H9 (cell line): ENCODE data around the gene SLC22A17. TPM values are rescaled to one million over a fixed set of nuclear protein-coding genes. Genes with fewer than 3 reads are reported as not detected.

Source experiments
- DNase-seq: peaks from one replicate; pipeline ENCODE4 v3.0.0-alpha.2; 2017
- H2AFZ ChIP-seq: one replicate; pipeline ENCODE4 v1.6.1; 2013; ENCODE audit warnings: mild to moderate bottlenecking, low read length, control low read depth, moderate library complexity
- H2AK5ac ChIP-seq: 2 replicates; pipeline ENCODE4 v1.6.1; 2013; ENCODE audit warnings: low read length, control low read depth, mixed read lengths; ENCODE audit not compliant: insufficient read length
- H2BK120ac ChIP-seq: one replicate; pipeline ENCODE4 v1.6.1; 2013; ENCODE audit warnings: low read depth, mild to moderate bottlenecking, low read length, control low read depth, inconsistent platforms; ENCODE audit not compliant: poor library complexity, severe bottlenecking
- H2BK12ac ChIP-seq: 2 replicates; pipeline ENCODE4 v1.6.1; 2013; ENCODE audit warnings: low read length, control low read depth, mixed read lengths, low read depth; ENCODE audit not compliant: insufficient read length
- H2BK15ac ChIP-seq: 2 replicates; pipeline ENCODE4 v1.6.1; 2013; ENCODE audit warnings: low read depth, low read length, control low read depth
- H2BK20ac ChIP-seq: one replicate; pipeline ENCODE4 v1.6.1; 2013; ENCODE audit warnings: low read depth, mild to moderate bottlenecking, low read length, control low read depth, inconsistent platforms; ENCODE audit not compliant: poor library complexity, severe bottlenecking
- H2BK5ac ChIP-seq: 2 replicates; pipeline ENCODE4 v1.6.1; 2013; ENCODE audit warnings: low read length, control low read depth, mixed read lengths; ENCODE audit not compliant: insufficient read length
- H3K14ac ChIP-seq: 2 replicates; pipeline ENCODE4 v1.6.1; 2013; ENCODE audit warnings: low read length, control low read depth; ENCODE audit not compliant: insufficient read depth
- H3K18ac ChIP-seq: 2 replicates; pipeline ENCODE4 v1.6.1; 2013; ENCODE audit warnings: low read depth, mild to moderate bottlenecking, mixed read lengths, low read length, control low read depth; ENCODE audit not compliant: insufficient read length
- H3K23ac ChIP-seq: 2 replicates; pipeline ENCODE4 v1.6.1; 2013; ENCODE audit warnings: low read length, control low read depth, mixed read lengths, low read depth; ENCODE audit not compliant: insufficient read length
- H3K23me2 ChIP-seq: 2 replicates; pipeline ENCODE4 v1.6.1; 2013; ENCODE audit warnings: low read depth, mild to moderate bottlenecking, mixed read lengths, low read length, control low read depth; ENCODE audit not compliant: insufficient read length, poor library complexity, severe bottlenecking
- H3K27ac ChIP-seq: 2 replicates; pipeline ENCODE4 v1.5.1; 2013; ENCODE audit warnings: low read length, control low read depth, mixed read lengths, low read depth; ENCODE audit not compliant: insufficient read length
- H3K27me3 ChIP-seq: 2 replicates; pipeline ENCODE4 v1.6.1; 2013; ENCODE audit warnings: low read length, control low read depth, inconsistent platforms; ENCODE audit not compliant: insufficient read depth
- H3K4ac ChIP-seq: 2 replicates; pipeline ENCODE4 v1.6.1; 2013; ENCODE audit warnings: low read depth, mild to moderate bottlenecking, control low read depth, inconsistent platforms, low read length, moderate library complexity
- H3K4me1 ChIP-seq: 2 replicates; pipeline ENCODE4 v1.6.1; 2013; ENCODE audit warnings: low read length, control low read depth, inconsistent platforms; ENCODE audit not compliant: insufficient read depth
- H3K4me2 ChIP-seq: 2 replicates; pipeline ENCODE4 v1.6.1; 2013; ENCODE audit warnings: low read length, control low read depth, mixed read lengths; ENCODE audit not compliant: insufficient read length, insufficient read depth
- H3K56ac ChIP-seq: 2 replicates; pipeline ENCODE4 v1.6.1; 2013; ENCODE audit warnings: low read depth, mild to moderate bottlenecking, mixed read lengths, low read length, control low read depth; ENCODE audit not compliant: insufficient read length
- H3K79me1 ChIP-seq: 2 replicates; pipeline ENCODE4 v1.6.1; 2013; ENCODE audit warnings: low read depth, mild to moderate bottlenecking, moderate library complexity, low read length, control low read depth, inconsistent platforms; ENCODE audit not compliant: insufficient read depth, poor library complexity, severe bottlenecking
- H3K79me2 ChIP-seq: 2 replicates; pipeline ENCODE4 v1.6.1; 2013; ENCODE audit warnings: low read length, control low read depth, inconsistent platforms; ENCODE audit not compliant: insufficient read depth
- H3K9ac ChIP-seq: 2 replicates; pipeline ENCODE4 v1.6.1; 2013; ENCODE audit warnings: low read length, control low read depth, mixed read lengths; ENCODE audit not compliant: insufficient read length; ENCODE audit errors: extremely low read depth
- H3K9me3 ChIP-seq: one replicate; pipeline ENCODE4 v1.6.1; 2013; ENCODE audit warnings: low read depth, low read length, inconsistent platforms; ENCODE audit not compliant: control insufficient read depth
- H3T11ph ChIP-seq: one replicate; pipeline ENCODE4 v1.6.1; 2013; ENCODE audit warnings: mild to moderate bottlenecking, low read length, control low read depth, inconsistent platforms
- H4K20me1 ChIP-seq: one replicate; pipeline ENCODE4 v1.6.1; 2013; ENCODE audit not compliant: control insufficient read depth, insufficient read length, insufficient read depth
- H4K5ac ChIP-seq: 2 replicates; pipeline ENCODE4 v1.6.1; 2013; ENCODE audit warnings: low read depth, mild to moderate bottlenecking, mixed read lengths, low read length, control low read depth; ENCODE audit not compliant: insufficient read length
- H4K8ac ChIP-seq: replicated peaks from 2 replicates; pipeline ENCODE4 v1.6.1; 2013; ENCODE audit warnings: low read length, control low read depth, mixed read lengths, low read depth; ENCODE audit not compliant: insufficient read length
- H4K91ac ChIP-seq: 2 replicates; pipeline ENCODE4 v1.6.1; 2013; ENCODE audit warnings: low read depth, mild to moderate bottlenecking, moderate library complexity, mixed read lengths, low read length, control low read depth; ENCODE audit not compliant: insufficient read length
- H3K27ac Mint-ChIP-seq, 3 experiments: 2 replicates in 2 of 3; 3 replicates in 1 of 3; pipeline ENCODE4 v1.8.0; 2020 to 2021; ENCODE audit warnings: mixed read lengths in 3 of 3, mild to moderate bottlenecking in 1 of 3, moderate library complexity in 1 of 3
- H3K27me3 Mint-ChIP-seq: 2 replicates; pipeline ENCODE4 v1.8.0; 2021; ENCODE audit warnings: low read depth, mild to moderate bottlenecking, moderate library complexity, mixed read lengths
- H3K36me3 Mint-ChIP-seq, 3 experiments: 2 replicates in 2 of 3; 3 replicates in 1 of 3; pipeline ENCODE4 v1.8.0; 2020 to 2021; ENCODE audit warnings: low read depth in 3 of 3, mixed read lengths in 3 of 3; ENCODE audit not compliant: insufficient read depth in 1 of 3
- H3K4me1 Mint-ChIP-seq, 2 experiments: 2 replicates each; pipeline ENCODE4 v1.8.0; 2020; ENCODE audit warnings: mixed read lengths in 2 of 2
- H3K4me3 Mint-ChIP-seq, 2 experiments: 2 replicates in 1 of 2; 3 replicates in 1 of 2; pipeline ENCODE4 v1.8.0; 2020 to 2021; ENCODE audit warnings: mild to moderate bottlenecking in 2 of 2, mixed read lengths in 2 of 2, moderate library complexity in 1 of 2
- H3K9me3 Mint-ChIP-seq, 2 experiments: 2 replicates in 1 of 2; 3 replicates in 1 of 2; pipeline ENCODE4 v1.8.0; 2020; ENCODE audit warnings: mild to moderate bottlenecking in 2 of 2, mixed read lengths in 2 of 2, moderate library complexity in 1 of 2
- WGBS: extraction: QIAGEN DNeasy Blood & Tissue Kit; methylation state at CpG from one replicate; pipeline ENCODE4 v1.1.7; 2013; ENCODE audit warnings: missing lambda C conversion rate, low lambda C conversion rate, mixed read lengths; ENCODE audit not compliant: insufficient read length; ENCODE audit errors: extremely low coverage; 5-methylcytosine and 5-hydroxymethylcytosine counted together
- microRNA-seq: library from miRNA; unstranded; fragments of <30 nt; microRNA quantifications from one replicate; pipeline ENCODE4, GENCODE V29; 2020; ENCODE audit warnings: borderline microRNAs expressed
- total RNA-seq: library from RNA; stranded (reverse); gene quantifications from 2 replicates; pipeline ENCODE4 v1.2.1, GENCODE V29; 2021
- TF ChIP-seq, protein P1 (sequence below): fragments of 200-600 bp; sonication (generic); conservative IDR thresholded peaks from 3 replicates; pipeline ENCODE4 v1.8.0; 2021; ENCODE audit warnings: antibody characterized with exemption, mild to moderate bottlenecking

SLC22A17 gene
- total RNA-seq, 1 experiment from 2014 or later: 33.0 TPM

DNA sequence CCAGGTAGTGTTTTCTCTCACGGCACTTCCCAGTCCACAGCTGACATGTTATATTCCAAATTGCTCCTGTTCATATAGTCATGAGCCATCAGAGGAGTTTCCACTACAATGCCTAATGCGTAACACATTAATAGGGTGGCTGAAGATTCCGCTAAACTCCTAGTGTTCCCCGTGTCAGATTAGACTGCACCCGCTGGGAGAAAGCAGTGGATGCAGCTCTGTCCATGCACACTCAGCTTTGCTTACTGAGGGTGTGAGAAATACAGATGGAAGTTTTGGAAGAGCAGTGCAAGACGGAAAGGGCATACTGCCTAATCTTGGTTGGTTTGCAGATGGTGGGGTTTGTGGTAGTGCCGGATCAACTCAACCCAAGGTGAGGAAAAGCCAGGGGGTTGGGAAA lies 55.6 kb downstream of the SLC22A17 start:
- Histone ChIP-seq H2BK120ac (no peak overlapping the region), H3K4me1 (no peaks in the 10 kb centered on the region)
- H3K27me3 Mint-ChIP-seq: peaks cover 88% of the 10 kb centered on the region

More for the DNA sequence above, 55.6 kb downstream of the SLC22A17 start:
- no peak overlapping the region for H2AK5ac ChIP-seq
- Mint-ChIP-seq H3K36me3 (peaks cover 0 to 10% (median 0%) of the 10 kb centered on the region in 3 experiments; a peak in 1 of 7 replicates), H3K4me1 (peaks cover 21 to 29% of the 10 kb centered on the region in 2 experiments), H3K9me3 (peaks cover 0 to 5% of the 10 kb centered on the region in 2 experiments; a peak in 1 of 5 replicates), H3K4me3 (no peak overlapping the region), H3K27ac (no peak overlapping the region)
- H3K27me3 ChIP-seq: peaks cover 44% of the 10 kb centered on the region
- H3K23me2 ChIP-seq: peaks cover 7% of the 10 kb centered on the region
- TF ChIP-seq, protein P1, sequence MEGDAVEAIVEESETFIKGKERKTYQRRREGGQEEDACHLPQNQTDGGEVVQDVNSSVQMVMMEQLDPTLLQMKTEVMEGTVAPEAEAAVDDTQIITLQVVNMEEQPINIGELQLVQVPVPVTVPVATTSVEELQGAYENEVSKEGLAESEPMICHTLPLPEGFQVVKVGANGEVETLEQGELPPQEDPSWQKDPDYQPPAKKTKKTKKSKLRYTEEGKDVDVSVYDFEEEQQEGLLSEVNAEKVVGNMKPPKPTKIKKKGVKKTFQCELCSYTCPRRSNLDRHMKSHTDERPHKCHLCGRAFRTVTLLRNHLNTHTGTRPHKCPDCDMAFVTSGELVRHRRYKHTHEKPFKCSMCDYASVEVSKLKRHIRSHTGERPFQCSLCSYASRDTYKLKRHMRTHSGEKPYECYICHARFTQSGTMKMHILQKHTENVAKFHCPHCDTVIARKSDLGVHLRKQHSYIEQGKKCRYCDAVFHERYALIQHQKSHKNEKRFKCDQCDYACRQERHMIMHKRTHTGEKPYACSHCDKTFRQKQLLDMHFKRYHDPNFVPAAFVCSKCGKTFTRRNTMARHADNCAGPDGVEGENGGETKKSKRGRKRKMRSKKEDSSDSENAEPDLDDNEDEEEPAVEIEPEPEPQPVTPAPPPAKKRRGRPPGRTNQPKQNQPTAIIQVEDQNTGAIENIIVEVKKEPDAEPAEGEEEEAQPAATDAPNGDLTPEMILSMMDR: no peak
- H3K4me2 ChIP-seq: no peak overlapping the region
- H4K20me1 ChIP-seq: no peaks in the 10 kb centered on the region
- no peak overlapping the region for H2AFZ ChIP-seq
- H3K23ac ChIP-seq: no peak overlapping the region
- no peaks in the 10 kb centered on the region for H3K9me3 ChIP-seq
- no peak overlapping the region for H3K27ac ChIP-seq
- WGBS: no CpG with 5 or more reads among the region's 7 CpGs
- H2BK20ac ChIP-seq: no peak overlapping the region
- H3K4ac ChIP-seq: no peak overlapping the region
- no peak overlapping the region for H4K91ac ChIP-seq
- no peak overlapping the region for H4K5ac ChIP-seq
- no peak overlapping the region for H2BK15ac ChIP-seq
- no peak overlapping the region for H3K18ac ChIP-seq
- no peak overlapping the region for H2BK5ac ChIP-seq
- H4K8ac ChIP-seq: no peak overlapping the region
- H3T11ph ChIP-seq: no peak overlapping the region
- H3K14ac ChIP-seq: no peak overlapping the region
- H3K9ac ChIP-seq: no peak overlapping the region
- H2BK12ac ChIP-seq: no peak overlapping the region
- H3K79me1 ChIP-seq: no peaks in the 10 kb centered on the region
- H3K56ac ChIP-seq: no peak overlapping the region
- DNase-seq: no peak
- no peaks in the 10 kb centered on the region for H3K79me2 ChIP-seq

Small RNAs within 50 kb of the gene (microRNA-seq; reads per million reads assigned to microRNA genes)
- gene MIR208A: 0.81 reads per million

Other genes starting within 250 kb of the SLC22A17 start
- gene CIROP, start 247.9 kb downstream of the SLC22A17 start, total RNA-seq: not detected in 2 replicates
- gene CEBPE, start 233.6 kb downstream of the SLC22A17 start, total RNA-seq: not detected in 2 replicates
- gene SLC7A8, start 169.2 kb downstream of the SLC22A17 start, total RNA-seq: 77.9 and 84.5 TPM in 2 replicates
- 0.15 and 0.39 TPM in 2 replicates for gene RNF212B, start 115.0 kb downstream of the SLC22A17 start, total RNA-seq
- gene HOMEZ, start 66.8 kb downstream of the SLC22A17 start, total RNA-seq: 6.2 and 6.5 TPM in 2 replicates
- 2.6 and 3.9 TPM in 2 replicates for gene PPP1R3E, start 50.0 kb downstream of the SLC22A17 start, total RNA-seq
- 8.4 and 8.8 TPM in 2 replicates for gene BCL2L2, start 46.1 kb downstream of the SLC22A17 start, total RNA-seq
- gene PABPN1, start 31.4 kb downstream of the SLC22A17 start, total RNA-seq: 331 and 333 TPM in 2 replicates
- gene EFS, start 12.3 kb upstream of the SLC22A17 start, total RNA-seq: 31.9 and 32.1 TPM in 2 replicates
- not detected in 2 replicates for gene IL25, start 19.9 kb upstream of the SLC22A17 start, total RNA-seq
- not detected in 2 replicates for gene CMTM5, start 24.2 kb upstream of the SLC22A17 start, total RNA-seq
- 0.07 and 0.13 TPM in 2 replicates for gene MYH6, start 55.4 kb upstream of the SLC22A17 start, total RNA-seq
- gene MYH7, start 82.8 kb upstream of the SLC22A17 start, total RNA-seq: not detected in 2 replicates
- gene NGDN, start 116.8 kb upstream of the SLC22A17 start, total RNA-seq: 51.7 and 53.1 TPM in 2 replicates
- gene ZFHX2, start 198.9 kb upstream of the SLC22A17 start, total RNA-seq: 19.2 and 19.4 TPM in 2 replicates
- gene THTPA, start 203.4 kb upstream of the SLC22A17 start, total RNA-seq: 13.4 and 15.6 TPM in 2 replicates
- gene AP1G2, start 214.9 kb upstream of the SLC22A17 start, total RNA-seq: 107 and 121 TPM in 2 replicates
- gene JPH4, start 225.9 kb upstream of the SLC22A17 start, total RNA-seq: 6.7 and 6.8 TPM in 2 replicates